Measurements from ENCODE around the gene HNRNPA0. TPM values are rescaled to one million over a fixed set of nuclear protein-coding genes. Genes with fewer than 3 reads are reported as not detected.

The HNRNPA0 gene
- total and polyA plus RNA-seq, 2 donors (not counting 3 experiments of a cell fraction or from before 2014, with no cell fraction given) = 16.0 to 37.5 TPM

DNA sequence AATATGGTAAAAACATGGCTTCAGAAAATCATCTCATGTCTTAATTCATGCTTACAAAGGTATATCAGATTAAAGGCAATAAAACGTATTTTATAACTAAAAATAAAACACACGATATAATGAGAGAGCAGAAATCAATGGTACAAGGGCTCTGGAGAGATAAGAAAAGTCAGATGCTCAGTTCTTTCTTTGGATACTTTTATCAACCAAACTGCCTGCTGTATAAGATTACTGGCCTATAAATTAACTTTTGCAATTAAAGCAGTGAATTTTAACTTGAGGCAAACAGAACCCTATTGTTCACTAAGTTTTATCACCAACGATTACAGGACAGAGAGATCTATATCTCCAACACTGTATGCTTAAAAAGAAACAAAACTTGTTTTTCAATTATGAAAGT is 42.1 kb upstream of the HNRNPA0 start:
- Histone ChIP-seq H4K20me1 (replicated peaks; ENCODE audit: control insufficient read depth, extremely low read depth, insufficient read depth, low read length) (no peaks in the 10 kb centered on the region), H3K79me2 (ENCODE audit: control insufficient read depth, insufficient read depth, low read length) (no peaks in the 10 kb centered on the region), H2AFZ (ENCODE audit: low read depth, low read length) (no peak overlapping the region), H3K27ac (ENCODE audit: insufficient read depth, low read depth, low read length) (no peak overlapping the region), H3K4me1 (ENCODE audit: control insufficient read depth, extremely low read depth, insufficient read depth, low read length) (no peaks in the 10 kb centered on the region), H3K9ac (replicated peaks; ENCODE audit: extremely low read depth, insufficient read depth, low read length) (no peak overlapping the region), H3K9me1 (replicated peaks; ENCODE audit: control insufficient read depth, extremely low read depth, insufficient read depth, low read length) (no peaks in the 10 kb centered on the region), H3K36me3 (ENCODE audit: control insufficient read depth in 2 of 2, extremely low read depth in 1 of 2, insufficient read depth in 2 of 2, low read length in 2 of 2) (no peaks in the 10 kb centered on the region), H3K4me3 (replicated peaks in 1 of 3; ENCODE audit: insufficient read depth in 1 of 3, low read depth in 1 of 3, low read length in 3 of 3) (no peak overlapping the region), H3K9me3 (replicated peaks; ENCODE audit: control insufficient read depth, insufficient read depth, low read length) (no peaks in the 10 kb centered on the region), H3K4me2 (ENCODE audit: insufficient read depth, low read length) (no peak overlapping the region), H3K27me3 (ENCODE audit: control insufficient read depth in 2 of 2, insufficient read depth in 2 of 2, low read length in 2 of 2) (peaks cover 7% of the 10 kb centered on the region in 2 experiments)
- DNase-seq (ENCODE audit: low read depth, low spot score) (no peak), FAIRE-seq (no peak)
- intact Hi-C loops (cut with micrococcal nuclease) (no loop called here), dilution Hi-C loops (cut with MboI; ENCODE audit: extremely low pct_ligation_motif_present, low sequenced_read_pairs) (no loop called here)
- no peak for TF ChIP-seq EZH2 (IDR thresholded peaks at IDR 0.05; ENCODE audit: borderline replicate concordance, low read depth, low read length, severe bottlenecking)
- ChIA-PET POLR2A (no interaction called here), CTCF (interaction anchor here (4.3 kb wide), 1 partner anchor 17 kb away, joined by 27 read pairs; no protein-coding TSS in a partner anchor)
- no TSS peak for BruUV-seq (replicated peaks)

DNA sequence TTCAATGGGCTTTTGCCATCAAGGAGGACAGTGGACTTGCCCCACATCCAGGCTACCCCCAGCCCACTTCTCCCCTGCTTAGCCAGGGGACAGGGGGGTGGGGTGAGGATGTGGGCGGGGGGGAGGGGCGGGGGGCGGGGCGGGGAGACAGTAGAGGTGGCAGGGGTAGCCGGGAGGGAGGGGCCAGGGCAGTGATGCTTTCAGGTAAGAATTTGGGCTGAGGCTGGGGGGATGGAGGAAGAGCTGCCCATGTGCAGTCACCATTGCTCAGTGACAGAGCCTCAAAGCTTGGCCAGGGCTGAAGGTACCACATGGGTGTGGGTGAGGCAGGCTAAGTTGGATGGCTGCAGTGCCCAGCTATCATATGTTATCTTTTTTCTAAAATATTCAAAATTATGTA is 40.7 kb upstream of the HNRNPA0 start:
- ChIA-PET CTCF (interaction anchor here (1.6 to 4.3 kb wide), 2 partner anchors 16 to 166 kb away, joined by 4 to 27 read pairs; no protein-coding TSS in a partner anchor), POLR2A (no interaction called here)
- H3K4me1 ChIP-seq (ENCODE audit: control insufficient read depth, extremely low read depth, insufficient read depth, low read length) = no peaks in the 10 kb centered on the region
- no peak overlapping the region for H3K9ac ChIP-seq (replicated peaks; ENCODE audit: extremely low read depth, insufficient read depth, low read length)
- TF ChIP-seq POLR2AphosphoS5 (IDR thresholded peaks at IDR 0.05; ENCODE audit: insufficient read depth, low read depth, low read length) (no peak), FOS (IDR thresholded peaks at IDR 0.05; ENCODE audit: borderline replicate concordance, insufficient read depth, low read length) (no peak), GATA2 (IDR thresholded peaks at IDR 0.05; ENCODE audit: insufficient read depth, insufficient read length, low read depth, low read length) (no peak), JUN (IDR thresholded peaks at IDR 0.05; ENCODE audit: borderline replicate concordance, insufficient read depth, insufficient read length, low read depth) (no peak)
- TF ChIP-seq, protein P1, sequence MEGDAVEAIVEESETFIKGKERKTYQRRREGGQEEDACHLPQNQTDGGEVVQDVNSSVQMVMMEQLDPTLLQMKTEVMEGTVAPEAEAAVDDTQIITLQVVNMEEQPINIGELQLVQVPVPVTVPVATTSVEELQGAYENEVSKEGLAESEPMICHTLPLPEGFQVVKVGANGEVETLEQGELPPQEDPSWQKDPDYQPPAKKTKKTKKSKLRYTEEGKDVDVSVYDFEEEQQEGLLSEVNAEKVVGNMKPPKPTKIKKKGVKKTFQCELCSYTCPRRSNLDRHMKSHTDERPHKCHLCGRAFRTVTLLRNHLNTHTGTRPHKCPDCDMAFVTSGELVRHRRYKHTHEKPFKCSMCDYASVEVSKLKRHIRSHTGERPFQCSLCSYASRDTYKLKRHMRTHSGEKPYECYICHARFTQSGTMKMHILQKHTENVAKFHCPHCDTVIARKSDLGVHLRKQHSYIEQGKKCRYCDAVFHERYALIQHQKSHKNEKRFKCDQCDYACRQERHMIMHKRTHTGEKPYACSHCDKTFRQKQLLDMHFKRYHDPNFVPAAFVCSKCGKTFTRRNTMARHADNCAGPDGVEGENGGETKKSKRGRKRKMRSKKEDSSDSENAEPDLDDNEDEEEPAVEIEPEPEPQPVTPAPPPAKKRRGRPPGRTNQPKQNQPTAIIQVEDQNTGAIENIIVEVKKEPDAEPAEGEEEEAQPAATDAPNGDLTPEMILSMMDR (IDR thresholded peaks at IDR 0.05; ENCODE audit: extremely low read depth in 1 of 2, insufficient read depth in 1 of 2, low read depth in 1 of 2, low read length in 2 of 2) = no peak
- TF ChIP-seq, protein P2, sequence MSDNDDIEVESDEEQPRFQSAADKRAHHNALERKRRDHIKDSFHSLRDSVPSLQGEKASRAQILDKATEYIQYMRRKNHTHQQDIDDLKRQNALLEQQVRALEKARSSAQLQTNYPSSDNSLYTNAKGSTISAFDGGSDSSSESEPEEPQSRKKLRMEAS (IDR thresholded peaks at IDR 0.05; ENCODE audit: insufficient read depth, insufficient read length) = no peak
- H3K4me3 ChIP-seq (replicated peaks in 1 of 3; ENCODE audit: insufficient read depth in 1 of 3, low read depth in 1 of 3, low read length in 3 of 3) = no peak overlapping the region
- no peak overlapping the region for H3K27ac ChIP-seq (ENCODE audit: insufficient read depth, low read depth, low read length)
- no peaks in the 10 kb centered on the region for H3K9me1 ChIP-seq (replicated peaks; ENCODE audit: control insufficient read depth, extremely low read depth, insufficient read depth, low read length)
- dilution Hi-C loops (cut with MboI; ENCODE audit: extremely low pct_ligation_motif_present, low sequenced_read_pairs) = no loop called here
- H3K36me3 ChIP-seq (ENCODE audit: control insufficient read depth in 2 of 2, extremely low read depth in 1 of 2, insufficient read depth in 2 of 2, low read length in 2 of 2) = no peaks in the 10 kb centered on the region
- H4K20me1 ChIP-seq (replicated peaks; ENCODE audit: control insufficient read depth, extremely low read depth, insufficient read depth, low read length) = no peaks in the 10 kb centered on the region
- no peak overlapping the region for H2AFZ ChIP-seq (ENCODE audit: low read depth, low read length)
- H3K9me3 ChIP-seq (replicated peaks; ENCODE audit: control insufficient read depth, insufficient read depth, low read length) = no peaks in the 10 kb centered on the region
- H3K79me2 ChIP-seq (ENCODE audit: control insufficient read depth, insufficient read depth, low read length) = no peaks in the 10 kb centered on the region
- no peak for FAIRE-seq
- DNase-seq (ENCODE audit: low read depth, low spot score) = no peak
- no TSS peak for BruUV-seq (replicated peaks)
- H3K27me3 ChIP-seq (ENCODE audit: control insufficient read depth in 2 of 2, insufficient read depth in 2 of 2, low read length in 2 of 2) = peaks cover 3 to 4% of the 10 kb centered on the region in 2 experiments
- intact Hi-C loops (cut with micrococcal nuclease) = no loop called here
- H3K4me2 ChIP-seq (ENCODE audit: insufficient read depth, low read length) = no peak overlapping the region
